NCI-H2029 (cell line): Measurements from ENCODE around the gene NRARP.
A peak's percentile ranks its signal among the peaks of the same experiment; 100 is the strongest.

Source experiments
- DNase-seq: peaks from one replicate; lab custom pipeline; 2025; lab: John Stamatoyannopoulos, UW

NRARP gene

DNA sequence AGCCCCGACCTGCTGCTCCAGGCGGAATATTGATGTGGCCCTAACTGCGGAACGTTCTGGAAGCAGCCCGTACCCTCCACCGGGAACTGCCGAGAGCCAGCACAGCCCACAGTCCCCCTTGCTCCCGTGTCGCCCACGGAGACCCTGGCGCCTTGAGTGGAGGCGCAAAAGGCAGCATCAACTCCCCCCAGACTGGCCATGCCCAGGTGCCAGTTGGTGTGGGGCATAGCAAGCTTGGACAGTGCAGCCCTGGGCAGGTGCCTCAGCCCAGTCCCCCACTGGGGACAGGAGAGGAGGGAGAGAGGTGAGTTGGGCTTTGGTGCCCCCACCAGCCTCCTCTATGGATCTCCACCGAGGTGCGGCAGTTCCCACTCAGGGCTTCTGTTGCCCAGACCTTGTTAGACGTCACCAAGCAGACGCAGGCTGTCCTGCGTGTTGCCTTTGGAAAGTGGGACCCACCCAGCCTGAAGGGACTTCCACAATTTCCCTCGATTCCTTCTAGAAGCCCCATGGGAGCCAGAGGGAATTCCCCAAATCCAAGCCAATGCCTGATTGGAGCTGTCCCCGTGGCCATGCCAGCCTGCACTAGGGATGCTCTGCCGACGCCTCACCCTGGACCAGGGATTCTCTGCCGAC lies 19.8 kb upstream of the NRARP start:
- DNase-seq: no peak

DNA sequence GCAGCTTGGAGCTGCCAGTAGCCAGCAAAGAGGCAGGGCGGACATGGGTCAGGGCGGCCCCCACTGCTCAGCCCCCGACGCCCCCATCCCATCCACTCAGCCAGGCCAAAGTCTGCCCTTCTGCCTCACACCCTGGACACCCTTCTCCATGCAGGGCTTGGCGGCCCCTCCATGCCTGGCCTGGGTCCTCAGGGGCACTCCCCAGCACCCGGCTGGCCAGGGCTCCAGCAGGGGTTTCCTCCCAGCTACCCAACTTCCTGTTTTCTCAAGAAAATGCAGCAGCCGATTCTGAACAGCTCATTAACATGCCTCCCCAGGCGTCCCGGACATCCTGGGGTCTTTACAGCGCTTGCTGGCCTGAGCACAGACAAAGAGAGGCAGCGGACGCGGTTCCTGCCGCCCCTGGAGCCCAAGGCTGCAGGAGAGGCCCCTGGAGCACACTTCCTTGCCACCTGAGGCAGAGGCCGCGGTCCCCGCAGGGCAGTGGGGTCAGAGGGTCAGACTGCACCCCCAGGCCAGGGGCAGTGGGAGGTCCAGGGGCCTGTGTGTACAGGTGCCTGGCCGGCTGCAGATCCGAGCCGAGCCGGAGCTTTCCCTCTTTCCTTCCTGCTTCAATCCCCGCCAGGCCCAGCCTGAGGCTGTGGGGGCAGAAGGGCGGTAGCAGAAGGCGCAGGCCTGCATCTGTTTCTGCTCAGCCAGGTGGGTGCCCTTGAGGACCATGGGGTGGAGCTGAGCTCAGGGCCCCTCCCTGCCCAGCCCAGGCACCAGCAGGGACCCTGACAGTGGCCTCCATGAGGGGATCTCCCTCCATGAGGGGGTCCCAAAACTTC lies 18.7 kb upstream of the NRARP start:
- no peak for DNase-seq

DNA sequence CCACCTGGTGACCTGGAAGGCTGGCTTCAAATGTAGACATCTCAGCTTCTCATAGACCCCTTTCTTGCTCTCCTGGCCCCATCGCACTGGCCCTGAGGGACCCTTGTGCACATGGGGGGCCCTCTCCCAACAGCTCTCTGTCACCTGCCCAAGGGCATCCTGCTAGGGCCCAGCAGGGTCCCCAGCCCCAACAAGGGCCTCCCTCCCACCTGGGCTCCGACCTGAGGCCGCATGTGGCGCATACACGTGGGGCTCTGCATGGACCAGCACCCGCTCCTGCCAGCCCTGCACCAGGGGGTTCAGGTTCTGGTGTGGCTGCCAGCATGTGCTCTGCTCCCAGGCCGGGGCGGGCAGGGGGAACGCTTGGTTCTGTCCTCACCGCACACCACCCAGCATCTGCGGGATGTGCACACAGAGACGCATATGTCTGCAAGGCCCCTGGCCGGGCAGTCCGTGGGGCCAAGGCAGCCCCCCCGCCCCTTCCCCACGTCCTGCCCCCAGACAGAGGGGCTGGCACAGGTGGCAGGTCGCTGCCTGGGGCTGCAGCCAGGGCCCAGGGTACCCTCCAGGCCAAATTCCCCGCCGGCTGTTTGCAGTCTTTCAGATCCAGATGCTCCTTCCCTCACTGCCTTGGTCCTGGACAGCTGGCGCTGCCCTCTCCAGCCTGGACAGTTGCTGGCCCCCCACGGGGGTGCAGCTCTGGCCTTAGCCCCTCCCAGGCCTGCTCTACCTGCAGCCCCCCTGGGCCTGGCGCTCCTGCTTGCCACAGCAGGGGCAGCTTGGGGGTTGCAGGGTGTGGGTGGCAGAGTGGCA lies 17.9 kb upstream of the NRARP start:
- no peak for DNase-seq

DNA sequence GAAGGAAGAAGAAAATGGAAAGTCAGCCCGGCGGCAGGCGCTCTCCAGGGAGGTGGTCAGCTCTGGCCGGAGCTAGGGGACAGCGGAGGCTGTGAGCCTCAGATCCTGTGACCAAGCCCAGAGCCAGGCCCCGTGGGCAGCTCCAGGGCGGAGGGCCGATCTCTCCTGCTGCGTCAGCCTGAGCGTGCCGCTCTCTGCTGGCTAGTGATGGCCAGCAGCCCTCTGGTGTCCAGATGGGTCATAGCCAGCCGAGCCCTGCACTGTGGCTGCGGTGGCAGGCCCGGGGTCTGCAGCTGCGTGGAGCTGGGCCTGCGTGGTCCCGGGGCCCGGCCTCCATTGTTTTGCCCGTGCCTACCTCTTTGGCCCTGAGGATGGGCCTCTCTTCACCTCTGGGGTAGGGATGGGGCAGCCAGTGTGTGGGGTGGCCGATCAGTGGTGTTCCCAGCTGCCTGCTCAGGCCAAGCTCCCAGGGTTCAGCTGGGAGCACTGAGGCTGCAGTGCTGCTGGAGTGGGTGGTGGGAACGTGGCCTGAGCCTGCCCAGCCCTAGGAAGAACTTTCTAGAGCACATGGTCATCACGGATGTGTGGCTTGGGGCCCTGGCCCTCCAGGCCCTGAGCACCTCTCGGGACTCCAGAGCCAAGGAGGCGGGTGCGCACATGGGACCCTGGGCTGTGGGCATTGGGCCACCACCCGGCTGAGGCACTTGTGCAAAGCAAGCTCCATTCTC lies 17.1 kb upstream of the NRARP start:
- DNase-seq: no peak

DNA sequence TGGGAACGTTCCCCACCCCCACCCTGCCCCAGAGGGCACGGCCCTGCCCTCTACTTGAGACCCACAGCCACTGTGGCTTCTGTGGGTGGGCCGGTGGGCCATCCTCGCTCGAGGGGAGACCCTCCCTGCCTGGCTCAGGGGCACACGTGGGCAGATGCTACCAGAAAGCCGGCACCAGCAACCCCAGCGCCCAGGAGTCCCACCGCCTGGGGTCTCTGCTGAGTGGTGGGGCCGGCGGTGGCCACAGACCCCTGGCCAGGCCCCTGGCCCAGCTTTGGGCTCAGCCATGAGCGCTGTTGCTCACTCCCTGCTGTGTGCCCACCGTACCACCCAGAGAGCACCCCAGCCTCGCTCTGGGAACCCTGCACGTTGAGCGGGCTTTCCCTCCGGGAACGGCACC lies 16.5 kb upstream of the NRARP start:
- no peak for DNase-seq

DNA sequence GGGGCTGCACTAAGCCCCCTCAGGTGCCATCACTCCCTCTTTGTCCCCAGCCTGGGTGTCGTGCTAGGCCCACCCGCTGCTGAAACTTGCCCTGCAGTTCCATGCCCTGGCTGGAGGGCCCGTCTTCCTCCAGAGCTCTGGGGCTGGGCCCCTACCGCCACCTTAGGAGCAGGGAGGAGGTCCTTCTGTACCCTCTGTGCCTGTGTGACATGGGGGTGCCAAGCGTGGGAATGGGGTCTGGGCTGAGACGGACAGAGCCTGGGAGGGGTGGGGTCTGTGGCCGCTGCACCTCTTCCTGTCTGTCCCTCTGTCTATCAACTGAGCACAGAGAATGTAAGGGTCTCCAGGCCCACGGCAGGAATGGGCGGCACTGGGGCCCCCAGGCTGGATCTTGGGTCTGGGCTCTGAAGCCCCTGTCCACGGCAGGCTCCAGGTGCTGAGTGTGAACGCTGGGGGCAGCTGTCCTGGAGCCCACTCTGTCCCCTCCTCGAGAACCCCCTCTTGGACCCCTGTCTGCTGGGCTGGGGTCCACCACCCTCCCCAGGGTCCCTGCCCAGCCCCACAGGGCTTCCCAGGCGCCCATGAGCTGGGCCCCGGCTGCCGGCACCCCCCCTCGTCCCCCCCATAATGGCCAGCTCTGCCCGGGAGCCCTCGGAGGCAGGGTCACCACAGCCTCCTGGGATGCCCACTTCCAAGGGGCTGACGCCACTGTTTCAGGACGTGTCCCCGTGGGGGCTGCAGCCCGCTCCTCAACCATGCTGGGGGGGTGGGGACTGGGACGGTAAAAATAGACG lies 15.8 kb upstream of the NRARP start:
- DNase-seq: no peak

DNA sequence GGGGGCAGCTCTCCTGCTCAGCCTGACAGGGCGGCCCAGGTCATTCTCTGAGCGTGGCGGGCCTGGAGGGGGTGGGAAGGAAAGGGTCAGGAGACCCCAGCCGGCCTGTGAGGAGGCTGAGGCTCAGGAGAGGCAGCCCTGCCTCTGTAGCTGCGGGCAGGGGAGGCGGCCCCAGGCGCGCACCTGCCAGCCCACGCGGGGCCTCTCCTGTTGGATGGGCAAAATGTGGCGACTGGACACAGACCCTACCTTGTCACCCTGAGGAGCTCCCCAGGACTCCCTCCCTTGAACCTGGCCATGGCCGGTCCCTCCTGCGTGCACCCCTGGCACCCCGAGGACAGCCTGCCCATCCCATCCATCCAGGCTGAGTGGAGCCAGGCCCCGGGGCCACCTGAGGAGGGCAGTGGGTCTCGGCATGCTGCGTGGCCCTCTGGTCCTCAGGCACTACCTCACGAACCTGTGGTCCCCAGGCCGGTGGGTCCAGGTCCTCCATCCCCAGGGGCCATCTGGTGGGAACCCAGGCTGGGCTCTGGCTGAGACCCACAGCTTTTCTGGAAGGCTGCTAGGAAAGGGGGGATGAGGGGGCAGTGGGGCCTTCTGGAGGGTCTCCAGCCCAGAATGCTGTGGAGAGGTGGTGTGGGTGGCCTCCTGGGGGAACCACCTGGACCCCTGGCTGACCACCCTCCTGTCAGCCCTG lies 15.1 kb upstream of the NRARP start:
- no peak for DNase-seq

DNA sequence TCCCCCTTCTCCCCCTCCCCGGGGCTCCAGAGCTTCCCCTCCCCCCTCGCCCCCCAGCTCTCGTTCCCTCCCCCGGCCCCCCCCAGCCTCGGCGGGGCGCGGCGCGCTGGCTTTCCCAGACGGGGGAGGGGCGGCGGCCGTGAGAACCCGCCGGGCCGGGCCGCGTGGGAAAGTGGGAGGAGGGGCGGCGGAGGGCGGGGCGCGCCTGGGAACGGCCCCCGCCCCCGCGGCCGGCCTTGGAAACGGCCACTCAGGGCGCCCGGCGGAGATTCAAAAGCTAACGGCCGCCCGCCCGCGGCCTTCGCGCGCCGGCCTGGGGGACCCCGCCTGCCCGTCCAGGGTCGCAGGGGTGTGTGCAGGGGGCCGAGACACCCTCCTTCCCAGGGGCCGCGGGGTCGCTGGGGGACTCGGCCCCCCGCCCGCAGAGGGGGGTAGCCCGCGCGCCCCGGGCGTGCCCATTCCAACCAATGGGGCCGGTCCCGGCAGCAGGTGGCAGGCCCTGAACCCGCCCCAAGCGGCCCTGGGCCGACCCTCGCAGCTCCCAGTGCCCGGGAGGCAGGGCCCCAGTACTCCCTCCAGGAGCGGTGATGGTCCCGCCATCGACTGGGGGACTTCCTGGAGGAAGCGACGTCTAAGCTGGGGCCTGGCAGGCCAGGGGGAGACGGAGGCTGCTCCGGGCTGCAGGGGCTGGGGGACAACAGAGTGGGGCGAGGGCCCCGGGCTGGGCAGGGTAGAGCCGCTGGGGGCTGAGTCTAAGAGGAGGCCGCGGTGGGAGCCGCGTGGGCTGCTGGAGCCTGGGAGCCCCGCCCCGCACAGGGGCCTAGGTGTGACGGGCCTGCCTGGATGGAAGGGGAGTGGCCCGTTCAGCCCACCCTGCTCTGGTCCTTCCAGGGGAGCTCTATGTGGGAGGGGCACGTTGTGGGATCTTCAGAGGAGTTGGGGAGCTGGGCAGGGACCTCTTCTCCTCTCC lies 14.2 kb upstream of the NRARP start:
- no peak for DNase-seq

DNA sequence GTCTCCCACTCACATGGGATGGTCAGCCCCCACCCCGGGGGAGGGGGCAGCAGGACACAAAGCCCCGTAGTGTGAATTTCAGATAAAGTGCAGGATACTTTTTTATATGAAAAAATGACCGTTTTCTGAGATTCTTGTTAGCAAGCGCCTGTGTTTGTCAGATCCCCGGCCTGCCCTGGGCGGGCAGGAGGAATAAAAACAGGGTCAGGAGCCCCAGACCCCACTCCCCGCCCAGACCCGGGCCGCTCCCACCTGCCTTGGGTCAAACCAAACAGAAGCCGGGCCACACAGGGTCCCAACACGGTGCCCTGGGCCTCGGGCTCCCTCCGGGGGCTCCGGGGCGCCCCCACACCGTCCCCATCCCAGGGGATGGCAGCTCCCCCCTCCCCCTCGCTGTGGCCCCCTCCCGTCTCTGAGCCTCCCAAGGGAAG lies 13.5 kb upstream of the NRARP start:
- DNase-seq: no peak

DNA sequence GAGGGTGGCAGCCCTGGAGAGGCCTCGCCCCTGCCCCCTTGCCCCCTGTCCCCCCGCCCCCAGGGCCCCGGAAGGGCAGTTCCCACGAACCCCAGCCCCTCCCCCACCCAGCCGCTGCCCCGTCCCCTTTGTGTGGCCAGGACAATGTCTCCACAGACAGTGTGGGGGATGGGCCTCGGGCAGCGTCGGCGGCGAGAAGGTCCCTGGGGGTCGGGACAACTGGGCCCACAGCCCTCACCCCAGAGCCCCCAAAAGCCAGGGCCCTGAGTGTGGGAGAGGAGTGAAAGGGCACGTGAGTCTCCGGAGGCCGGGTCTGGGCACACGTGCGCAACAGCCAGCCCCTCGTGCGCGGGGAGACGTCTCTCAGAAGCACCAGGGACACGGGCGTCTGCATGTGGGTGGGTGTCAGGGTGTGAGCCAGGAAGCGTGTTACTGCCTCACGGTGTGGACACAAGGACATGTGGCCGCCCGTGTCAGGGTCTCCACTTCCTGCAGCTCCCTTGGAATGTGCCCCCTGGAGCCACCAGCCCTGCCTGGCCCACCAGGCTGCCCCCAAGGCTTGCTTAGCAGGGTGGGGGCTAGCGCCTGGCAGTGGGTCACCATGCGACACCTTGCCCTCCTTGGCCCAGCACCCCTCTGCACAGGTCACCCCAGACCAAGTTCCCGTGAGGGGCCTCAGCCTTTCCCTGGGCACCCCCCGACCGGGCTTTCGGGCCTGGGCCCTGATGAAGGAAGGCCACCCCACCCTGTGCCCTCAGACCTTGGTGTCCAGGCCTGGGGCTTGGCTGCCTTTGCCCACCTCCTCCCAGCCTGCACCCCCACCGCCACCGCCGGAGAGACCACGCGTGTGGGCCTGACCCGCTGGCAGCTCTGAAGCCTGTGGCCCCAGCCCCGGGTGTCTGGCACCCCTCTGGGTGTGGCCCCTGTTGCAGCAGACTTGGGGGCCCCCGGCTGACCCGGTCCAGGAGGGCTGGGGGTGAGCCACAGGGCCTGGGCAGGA lies 12.8 kb upstream of the NRARP start:
- DNase-seq: no peak

DNA sequence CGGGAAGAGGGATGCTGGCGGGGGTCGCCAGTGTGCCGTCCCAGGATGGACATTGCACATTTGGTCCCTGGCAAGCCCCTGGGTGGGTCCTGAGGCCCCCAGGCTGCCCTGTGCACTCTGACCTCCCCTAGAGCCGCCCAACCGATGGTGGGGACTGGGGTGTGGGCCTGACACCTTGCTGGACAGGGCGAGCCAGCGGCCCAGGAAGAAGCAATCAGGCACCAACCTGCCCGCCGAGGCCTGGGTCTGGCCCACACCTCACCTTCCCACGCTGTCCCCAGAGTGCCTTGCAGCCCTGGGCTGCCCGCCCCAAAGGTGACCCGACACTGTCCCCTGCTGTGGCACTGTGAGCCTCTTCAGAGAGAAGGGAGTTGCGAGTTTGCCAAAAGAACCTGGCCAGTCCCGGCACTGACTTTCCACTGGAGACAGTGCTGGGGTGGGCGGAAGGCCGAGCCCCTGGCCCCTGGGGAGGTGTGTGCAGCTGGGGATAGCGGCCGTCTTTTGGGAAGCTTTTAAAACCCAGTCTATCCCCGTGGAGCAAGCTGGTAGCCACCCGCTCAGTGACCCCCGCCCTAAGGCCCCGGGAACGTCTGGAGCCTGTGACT lies 12.0 kb upstream of the NRARP start:
- DNase-seq: no peak

DNA sequence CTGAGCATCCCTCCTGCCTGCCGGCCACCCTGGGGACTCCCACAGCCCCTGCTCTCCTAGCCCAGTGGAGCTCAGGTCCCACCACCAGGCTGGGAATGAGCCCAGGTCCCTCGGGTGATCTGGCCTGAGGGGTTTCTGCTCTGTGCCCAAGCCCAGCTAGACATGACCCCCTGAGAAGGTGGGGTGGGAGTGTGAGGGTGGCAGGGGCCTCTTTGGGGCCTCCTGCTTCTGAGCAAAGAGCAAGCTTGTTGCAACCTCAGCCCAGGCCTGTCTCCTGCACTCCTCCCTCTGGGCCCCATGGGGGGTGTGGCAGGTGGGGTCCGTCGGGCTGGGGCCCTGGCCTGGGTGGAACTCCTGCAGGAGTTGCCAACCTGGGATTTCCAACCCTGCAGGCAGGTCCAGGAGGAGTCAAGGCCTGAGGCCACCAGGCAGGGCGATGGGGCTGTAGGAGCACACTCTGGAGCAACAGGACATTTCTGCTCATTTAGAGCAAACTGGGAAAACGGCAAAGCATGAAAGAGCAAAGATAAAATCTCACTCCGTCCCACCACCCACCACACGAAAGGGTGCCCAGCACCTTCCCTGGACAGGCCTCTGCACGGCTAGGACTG lies 11.4 kb upstream of the NRARP start:
- no peak for DNase-seq

DNA sequence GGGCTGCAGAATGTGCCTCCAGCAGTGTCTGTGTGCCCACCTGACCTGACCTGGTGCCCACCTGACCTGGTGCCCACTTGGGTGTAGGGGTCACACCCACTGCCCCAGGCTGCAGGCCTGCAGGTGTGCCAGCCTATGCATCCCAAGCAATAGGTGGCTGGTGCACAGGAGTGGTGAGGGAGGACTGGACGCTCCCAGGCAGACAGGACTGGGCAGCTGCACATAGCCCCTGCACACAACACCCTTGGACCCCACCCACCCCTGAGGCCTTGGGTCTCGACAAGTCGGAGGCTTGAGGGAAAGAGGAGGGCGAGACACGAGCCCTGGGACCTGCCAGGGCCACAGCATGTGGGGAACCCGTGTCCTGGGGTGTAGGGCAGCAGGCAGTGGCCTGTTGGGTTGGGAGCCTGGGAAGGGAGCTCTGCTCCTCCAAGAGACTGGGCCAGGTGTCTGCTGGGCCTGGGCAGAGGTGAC lies 10.8 kb upstream of the NRARP start:
- no peak for DNase-seq

DNA sequence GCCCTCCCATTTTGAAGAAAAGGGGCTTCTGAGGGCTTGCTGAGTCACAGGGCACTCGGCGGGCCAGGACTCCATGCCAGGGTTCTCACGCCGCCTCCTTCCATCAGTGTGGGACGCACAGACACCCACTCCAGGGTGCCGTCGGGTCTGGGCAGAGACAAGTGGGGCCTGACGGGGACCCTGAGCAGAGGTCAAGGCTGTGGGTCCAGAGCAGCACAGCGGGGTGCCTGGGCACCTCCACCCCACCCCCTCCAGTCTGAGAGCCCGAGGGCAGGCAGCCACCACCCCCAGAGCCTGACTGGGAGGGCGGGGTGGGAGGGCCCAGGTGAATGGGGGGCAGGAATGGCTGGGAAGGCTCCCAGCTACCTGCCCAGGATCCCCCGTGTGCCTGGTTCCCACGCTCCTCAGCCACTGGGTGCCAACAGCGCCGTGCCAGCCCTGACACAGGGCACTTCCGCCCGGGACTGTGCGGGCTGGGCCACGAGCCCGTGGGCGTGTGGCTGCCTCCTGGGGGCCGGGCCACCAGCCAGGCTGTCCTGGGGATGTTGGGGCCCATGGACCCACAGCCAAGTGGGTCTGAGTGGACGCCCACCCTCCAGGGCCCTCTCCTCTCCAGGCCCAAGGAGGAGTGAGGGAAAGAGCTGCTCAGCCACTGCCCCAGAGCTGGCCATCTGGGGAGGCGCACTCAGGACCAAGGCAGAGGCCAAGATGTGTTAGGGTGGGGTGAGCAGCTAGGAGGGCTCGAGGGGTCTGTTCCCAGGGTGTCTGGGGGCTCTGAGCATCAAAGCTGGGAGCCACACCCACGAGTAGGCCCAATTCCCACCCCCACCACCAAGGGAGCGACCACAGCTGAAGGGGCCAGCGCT lies 10.1 kb upstream of the NRARP start:
- DNase-seq: no peak

DNA sequence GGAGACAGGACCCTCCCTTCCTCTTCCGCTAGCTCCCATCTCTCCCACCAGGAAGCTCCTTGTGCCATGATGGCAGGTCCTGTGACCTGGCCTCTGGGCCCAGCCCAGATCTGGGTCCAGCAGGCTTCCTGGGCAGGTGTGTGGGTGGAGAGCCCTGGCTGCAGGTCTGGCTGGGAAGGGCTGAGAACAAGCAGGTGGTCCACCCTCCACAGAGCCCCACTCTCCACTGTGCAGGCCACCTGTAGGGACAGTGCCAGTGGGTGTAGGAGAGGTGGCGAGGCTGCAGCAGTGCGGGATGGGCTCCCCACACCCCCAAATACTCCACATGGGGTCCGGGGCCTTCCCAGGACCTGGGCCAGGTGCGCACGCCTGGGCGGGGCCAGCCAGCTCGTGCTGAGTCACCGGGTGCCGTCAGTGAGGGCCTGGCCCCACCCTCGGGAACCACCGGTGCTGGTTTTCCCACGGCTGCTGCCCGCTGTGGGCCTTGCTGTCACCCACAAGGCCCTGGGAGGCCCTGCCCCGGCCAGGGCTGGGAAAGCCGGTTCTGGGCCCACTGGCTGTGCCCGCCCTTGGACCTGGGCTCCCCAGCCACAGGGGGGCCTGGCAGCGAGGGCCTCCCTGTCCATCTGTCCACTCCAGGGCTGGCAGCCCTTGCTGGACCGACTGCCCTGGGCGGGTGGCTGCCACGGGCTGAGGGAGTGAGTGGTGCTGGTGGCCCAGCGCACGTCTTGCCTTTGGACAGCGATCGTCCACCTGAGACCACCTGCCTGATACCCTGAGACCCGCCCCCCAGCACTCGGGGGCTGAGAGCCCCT lies 9.3 kb upstream of the NRARP start:
- DNase-seq: peak; percentile 68
